ENCODE results near the gene CHD9.

DNA sequence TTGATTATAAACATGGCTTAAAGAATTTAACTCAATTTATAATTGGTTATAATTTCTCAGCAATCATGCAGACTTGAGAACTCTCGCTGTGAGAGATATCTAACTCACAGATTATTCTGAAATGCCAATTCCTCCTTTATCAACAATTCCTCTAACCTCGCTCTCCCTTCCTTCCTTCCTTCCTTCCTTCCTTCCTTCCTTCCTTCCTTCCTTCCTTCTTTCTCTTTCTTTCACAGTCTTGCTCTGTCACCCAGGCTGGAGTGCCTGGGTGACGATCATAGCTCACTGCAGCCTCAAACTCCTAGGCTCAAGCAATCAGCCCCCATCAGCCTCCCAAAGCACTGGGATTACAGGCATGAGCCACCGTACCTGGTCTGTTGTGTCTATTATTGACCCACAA is 42.4 kb downstream of the CHD9 start:
- TF ChIP-seq SUZ12 (IDR thresholded peaks at IDR 0.05) (no peak), FOXM1 (IDR thresholded peaks at IDR 0.05; ENCODE audit: borderline replicate concordance) (no peak), FOXK2 (IDR thresholded peaks at IDR 0.05) (no peak), SP1 (IDR thresholded peaks at IDR 0.05) (no peak), TARDBP (IDR thresholded peaks at IDR 0.05) (no peak)
- TF ChIP-seq, protein P1, sequence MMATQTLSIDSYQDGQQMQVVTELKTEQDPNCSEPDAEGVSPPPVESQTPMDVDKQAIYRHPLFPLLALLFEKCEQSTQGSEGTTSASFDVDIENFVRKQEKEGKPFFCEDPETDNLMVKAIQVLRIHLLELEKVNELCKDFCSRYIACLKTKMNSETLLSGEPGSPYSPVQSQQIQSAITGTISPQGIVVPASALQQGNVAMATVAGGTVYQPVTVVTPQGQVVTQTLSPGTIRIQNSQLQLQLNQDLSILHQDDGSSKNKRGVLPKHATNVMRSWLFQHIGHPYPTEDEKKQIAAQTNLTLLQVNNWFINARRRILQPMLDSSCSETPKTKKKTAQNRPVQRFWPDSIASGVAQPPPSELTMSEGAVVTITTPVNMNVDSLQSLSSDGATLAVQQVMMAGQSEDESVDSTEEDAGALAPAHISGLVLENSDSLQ (IDR thresholded peaks at IDR 0.05) = no peak
